GM13976 (cell line): ENCODE measurements around the gene ZIC1.
A peak's percentile ranks its signal among the peaks of the same experiment; 100 is the strongest.

Source experiments
- DNase-seq: peaks from one replicate; pipeline ENCODE4 v3.0.0; 2012; ENCODE audit warnings: low spot score
- in situ Hi-C: fragments of 300-500 bp; cut with MboI; formaldehyde crosslinking; loops from one replicate; pipeline ENCODE4 v1.12.0; 2022; ENCODE audit warnings: low sequenced_read_pairs, mixed read lengths, inconsistent platforms; ENCODE audit not compliant: unreplicated experiment
- TF ChIP-seq, protein P1 (sequence below): IDR thresholded peaks from 2 replicates; pipeline ENCODE4 v1.5.1; 2012; ENCODE audit warnings: borderline replicate concordance, mild to moderate bottlenecking; ENCODE audit not compliant: insufficient read depth; ENCODE audit errors: extremely low read depth, missing control alignments, control extremely low read depth

ZIC1 gene

GRCh38 chr3:147418371-147418781, 9.2 kb downstream of the ZIC1 start:
- DNase-seq, result no peak
- TF ChIP-seq, protein P1, sequence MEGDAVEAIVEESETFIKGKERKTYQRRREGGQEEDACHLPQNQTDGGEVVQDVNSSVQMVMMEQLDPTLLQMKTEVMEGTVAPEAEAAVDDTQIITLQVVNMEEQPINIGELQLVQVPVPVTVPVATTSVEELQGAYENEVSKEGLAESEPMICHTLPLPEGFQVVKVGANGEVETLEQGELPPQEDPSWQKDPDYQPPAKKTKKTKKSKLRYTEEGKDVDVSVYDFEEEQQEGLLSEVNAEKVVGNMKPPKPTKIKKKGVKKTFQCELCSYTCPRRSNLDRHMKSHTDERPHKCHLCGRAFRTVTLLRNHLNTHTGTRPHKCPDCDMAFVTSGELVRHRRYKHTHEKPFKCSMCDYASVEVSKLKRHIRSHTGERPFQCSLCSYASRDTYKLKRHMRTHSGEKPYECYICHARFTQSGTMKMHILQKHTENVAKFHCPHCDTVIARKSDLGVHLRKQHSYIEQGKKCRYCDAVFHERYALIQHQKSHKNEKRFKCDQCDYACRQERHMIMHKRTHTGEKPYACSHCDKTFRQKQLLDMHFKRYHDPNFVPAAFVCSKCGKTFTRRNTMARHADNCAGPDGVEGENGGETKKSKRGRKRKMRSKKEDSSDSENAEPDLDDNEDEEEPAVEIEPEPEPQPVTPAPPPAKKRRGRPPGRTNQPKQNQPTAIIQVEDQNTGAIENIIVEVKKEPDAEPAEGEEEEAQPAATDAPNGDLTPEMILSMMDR, result no peak
- in situ Hi-C loops, result no loop called here

DNA sequence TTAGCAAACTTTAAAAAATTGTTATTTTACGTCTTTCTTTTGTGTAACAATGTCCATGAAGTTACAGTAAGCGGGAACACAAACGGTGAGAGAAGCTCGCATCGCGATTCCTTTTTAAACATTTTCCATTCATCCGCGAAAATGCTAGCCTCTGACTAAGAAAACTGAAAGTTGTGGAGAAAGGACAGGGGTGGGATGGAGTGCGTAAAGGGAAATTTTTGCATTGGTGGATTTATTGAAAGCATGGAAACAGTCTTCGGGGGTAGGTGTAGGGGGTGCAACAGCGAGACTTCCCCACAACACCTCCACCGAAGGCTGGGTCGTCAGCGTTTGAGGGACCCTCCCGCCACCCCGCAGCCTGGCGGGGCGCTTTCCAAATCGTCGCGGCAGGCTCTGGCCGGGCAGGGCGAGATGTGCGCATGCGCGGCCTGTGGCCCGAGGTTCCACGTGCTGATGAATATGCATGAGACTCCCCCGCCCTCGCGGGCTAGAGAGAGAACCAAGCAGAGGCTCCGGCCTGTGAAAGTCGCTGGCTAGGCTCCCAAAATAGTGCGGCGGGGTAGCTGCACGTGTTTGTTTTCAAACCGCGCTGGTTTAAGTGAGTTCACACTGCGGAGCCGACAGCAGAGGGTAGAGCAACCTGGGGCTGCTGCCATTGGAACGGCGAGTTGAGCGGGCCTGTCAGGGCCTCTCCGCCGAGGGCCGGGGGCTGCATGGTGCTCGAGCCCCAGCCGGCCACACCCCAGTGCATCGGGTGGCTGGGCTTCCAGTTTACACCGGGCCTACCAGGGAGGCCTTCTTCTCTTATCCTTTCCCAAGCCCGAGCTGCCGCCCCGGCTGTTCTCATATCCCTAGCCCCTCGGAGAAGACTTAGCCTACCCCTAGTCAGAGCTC, 9.9 kb downstream of the ZIC1 start:
- in situ Hi-C loops, result no loop called here
- peak; percentile 47 for DNase-seq
- TF ChIP-seq, protein P1, result no peak

GRCh38 chr3:147419781-147420224, 10.6 kb downstream of the ZIC1 start:
- DNase-seq, result no peak
- in situ Hi-C loops, result no loop called here
- TF ChIP-seq, protein P1, result no peak

GRCh38 chr3:147420353-147421183, 11.4 kb downstream of the ZIC1 start:
- in situ Hi-C loops, result no loop called here
- TF ChIP-seq, protein P1, result no peak
- no peak for DNase-seq

DNA sequence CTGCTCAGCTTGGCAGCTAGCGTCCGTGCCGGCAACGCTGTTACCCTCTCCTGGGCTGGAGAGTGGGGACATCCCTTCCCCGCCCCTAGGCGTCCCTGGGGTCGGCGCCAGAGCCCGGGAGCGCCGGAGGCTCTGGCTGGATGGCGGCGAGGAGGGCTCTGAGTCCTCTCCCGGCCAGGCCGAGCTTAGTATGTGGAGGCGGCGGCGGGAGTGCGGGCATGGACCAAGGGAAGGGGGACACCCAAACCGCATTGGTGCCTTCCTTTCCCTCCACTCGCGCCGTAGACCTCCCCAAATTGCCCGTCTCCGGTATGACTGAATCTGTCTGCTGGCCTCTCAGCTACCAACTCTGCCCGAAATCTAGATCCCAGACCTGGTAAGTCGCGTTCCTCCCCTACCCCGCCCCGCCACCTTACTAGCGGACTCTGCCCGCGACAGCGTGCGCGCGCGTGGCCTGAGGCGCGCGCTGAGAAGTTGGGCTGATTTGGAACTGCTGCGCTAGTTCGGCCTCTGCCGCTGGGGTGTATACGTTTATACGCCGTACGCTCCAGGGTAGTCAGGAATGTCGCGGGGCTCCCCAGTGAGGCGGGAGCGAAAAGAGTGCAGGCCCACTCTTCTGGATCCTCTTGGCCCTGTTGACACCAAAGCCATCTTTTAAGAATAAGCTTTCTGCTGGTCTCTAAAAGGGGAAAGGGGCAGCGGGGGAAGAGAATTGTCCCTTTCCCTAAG, 12.2 kb downstream of the ZIC1 start:
- TF ChIP-seq, protein P1, result no peak
- in situ Hi-C loops, result no loop called here
- DNase-seq, result peak; percentile 21

DNA sequence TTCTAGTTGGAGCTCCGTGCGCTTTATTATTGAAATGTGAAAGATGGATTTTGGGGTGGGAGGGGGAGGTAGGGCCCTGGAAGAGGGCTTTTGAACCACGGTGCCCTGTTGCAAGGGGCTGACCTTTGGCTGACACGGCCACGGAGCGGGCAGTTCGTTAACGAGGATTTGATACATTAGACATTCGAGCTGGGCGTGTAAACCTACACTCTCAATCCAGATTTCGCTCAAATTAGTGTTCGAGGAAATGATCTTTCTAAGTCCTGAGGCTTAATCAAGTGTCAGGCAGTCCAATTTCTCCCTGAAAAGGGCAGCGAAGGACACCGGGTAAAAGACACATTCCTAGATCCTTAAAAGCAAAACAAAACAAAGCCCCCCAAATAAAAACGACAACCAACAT, 13.0 kb downstream of the ZIC1 start:
- no peak for DNase-seq
- TF ChIP-seq, protein P1, result no peak
- in situ Hi-C loops, result no loop called here
